GM18511 (cell line): ENCODE results near the gene ZNF236.
A peak's percentile ranks its signal among the peaks of the same experiment; 100 is the strongest.
"Not testable (repeated sequence)": the region's sequence is repeated elsewhere in the genome, so short reads cannot be mapped to it uniquely, and the experiment has no call there.

ENCODE experiments used
- ATAC-seq: cut with Tn5 transposase; IDR thresholded peaks from one replicate; pipeline ENCODE4 v1.9.1; 2021; ENCODE audit warnings: mild to moderate bottlenecking, moderate library complexity; ENCODE audit not compliant: unreplicated experiment

Gene ZNF236

GRCh38 chr18:76822506-76823160, at the start of gene ZNF236:
Gene ZNF236 (plus strand): TSS chr18:76822557. CDS start chr18:76822608, 51 bp downstream.
- ATAC-seq, result peak; percentile 49

DNA sequence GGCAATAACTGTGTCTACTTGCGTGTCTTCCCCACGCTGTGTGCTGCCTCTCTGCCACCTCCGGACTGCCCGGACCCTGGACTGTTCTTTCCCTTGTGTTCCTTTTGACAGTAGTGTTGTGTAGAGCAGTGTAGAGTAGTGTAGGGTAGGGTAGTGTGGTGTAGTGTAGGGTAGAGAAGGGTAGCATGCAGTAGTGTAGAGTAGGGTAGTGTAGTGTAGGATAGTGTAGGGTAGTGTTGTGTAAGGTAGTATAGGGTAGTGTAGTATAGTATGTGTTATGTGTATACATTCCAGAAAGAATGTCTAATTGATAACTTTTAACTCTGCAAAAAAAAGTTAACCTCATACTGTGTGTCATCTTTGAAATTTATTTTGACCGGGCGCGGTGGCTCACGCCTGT, 49.7 kb upstream of the ZNF236 start:
- no peak for ATAC-seq

DNA sequence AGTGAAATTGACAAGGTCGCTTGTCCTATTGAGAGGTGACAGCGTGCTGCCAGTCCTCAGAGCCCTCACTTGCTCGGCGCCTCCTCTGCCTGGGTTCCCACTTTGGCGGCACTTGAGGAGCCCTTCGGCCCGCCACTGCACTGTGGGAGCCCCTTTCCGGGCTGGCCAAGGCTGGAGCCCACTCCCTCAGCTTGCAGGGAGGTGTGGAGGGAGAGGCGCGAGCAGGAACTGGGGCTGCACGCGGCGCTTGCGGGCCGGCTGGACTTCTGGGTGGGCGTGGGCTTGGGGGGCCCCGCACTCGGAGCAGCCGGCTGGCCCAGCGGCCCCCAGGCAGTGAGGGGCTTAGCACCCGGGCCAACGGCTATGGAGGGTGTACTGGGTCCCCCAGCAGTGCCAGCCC, 45.3 kb upstream of the ZNF236 start:
- ATAC-seq, result not testable (repeated sequence)

DNA sequence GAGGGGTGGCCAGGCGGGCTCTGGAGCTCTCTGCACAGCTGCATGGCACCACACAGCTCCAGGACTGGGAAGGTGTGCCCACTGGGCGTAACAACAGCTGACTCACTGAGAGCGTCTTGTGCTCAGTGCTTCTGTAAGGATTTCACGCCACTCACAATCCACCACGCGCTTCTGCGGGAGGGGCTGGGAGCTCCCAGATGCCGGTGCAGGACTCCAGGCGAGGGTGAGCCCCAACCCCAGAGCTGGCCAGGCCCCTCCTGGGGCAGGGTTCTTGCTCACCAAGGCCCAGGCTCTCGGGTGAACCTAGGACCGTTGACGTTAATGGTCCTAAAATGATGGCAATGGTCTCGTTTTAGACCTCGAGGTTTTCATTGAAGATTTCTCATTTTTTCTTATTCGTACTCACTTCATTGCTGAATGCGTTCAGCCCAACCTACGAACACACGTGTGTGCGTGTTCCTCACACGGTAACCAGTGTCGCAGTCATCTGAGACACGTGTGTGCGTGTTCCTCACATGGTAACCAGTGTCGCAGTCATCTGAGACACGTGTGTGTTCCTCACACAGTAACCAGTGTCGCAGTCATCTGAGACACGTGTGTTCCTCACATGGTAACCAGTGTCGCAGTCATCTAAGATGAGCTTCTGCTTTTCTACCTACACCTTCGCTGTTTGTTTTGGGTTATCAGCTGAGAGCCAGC, 38.4 kb upstream of the ZNF236 start:
- ATAC-seq, result no peak

DNA sequence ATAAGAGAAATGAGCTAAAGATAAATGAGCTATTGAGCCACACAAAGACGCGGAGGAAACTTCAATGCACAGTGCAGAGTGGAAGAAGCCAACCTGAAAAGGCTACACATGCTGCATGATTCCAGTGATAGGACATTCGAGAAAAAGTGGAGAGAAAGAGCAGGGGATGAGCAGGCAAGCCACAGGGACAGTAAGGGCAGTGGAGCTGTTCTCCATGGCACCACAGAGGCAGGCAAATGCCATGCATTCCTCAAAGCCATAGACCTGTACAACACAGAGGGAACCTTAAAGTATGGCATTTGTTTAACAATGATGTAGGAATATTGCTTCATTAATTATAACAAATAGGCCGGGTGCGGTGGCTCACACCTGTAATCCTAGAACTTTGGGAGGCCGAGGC, 36.5 kb upstream of the ZNF236 start:
- ATAC-seq, result no peak

DNA sequence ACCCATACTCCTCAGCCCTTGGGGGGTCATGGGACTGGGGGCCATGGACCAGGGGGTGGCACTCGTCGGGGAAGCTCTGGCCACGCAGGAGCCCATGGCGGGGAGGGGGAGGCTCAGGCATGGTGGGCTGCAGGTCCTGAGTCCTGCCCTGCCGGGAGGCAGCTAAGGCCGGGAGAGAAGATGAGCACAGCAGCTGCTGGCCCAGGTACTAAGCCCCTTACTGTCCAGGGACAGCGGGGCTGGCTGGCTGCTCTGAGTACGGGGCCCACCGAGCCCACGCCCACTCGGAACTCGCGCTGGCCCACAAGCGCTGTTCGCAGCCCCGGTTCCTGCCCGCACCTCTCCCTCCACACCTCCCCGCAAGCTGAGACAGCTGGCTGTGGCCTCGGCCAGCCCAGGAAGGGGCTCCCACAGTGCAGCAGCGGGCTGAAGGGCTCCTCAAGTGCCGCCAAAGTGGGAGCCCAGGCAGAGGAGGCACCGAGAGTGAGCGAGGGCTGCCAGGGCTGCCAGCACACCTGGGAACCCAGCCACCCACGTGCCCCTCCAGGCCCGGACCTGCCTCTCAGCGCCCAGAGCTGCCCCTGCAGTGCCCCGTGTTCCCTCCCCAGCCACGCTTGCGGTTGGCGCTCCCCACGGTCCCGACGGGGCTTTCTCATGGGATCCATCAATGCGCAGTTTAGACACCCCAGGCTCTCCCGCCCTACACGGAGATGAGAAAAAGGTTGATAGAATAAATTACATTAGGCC, 33.6 kb upstream of the ZNF236 start:
- no peak for ATAC-seq

DNA sequence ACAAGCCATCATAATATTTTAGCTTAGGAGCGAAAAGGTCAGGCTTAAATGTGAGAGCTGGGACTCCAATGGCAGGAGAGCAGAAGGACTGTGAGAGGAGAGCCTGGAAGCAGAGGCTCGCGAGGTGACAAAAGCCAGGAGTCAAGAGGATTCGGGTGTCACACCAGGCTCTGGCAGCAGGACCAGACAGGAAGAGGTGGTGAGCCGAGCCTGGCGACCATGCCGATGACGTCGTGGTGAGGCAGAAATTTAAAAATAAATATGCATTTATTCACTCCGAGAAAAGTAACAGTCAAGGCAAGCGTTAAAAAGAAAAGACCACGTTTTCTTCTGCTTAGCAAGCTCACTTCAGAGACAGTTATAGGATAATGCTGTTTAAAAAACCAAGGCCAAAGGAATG, 31.3 kb upstream of the ZNF236 start:
- no peak for ATAC-seq

DNA sequence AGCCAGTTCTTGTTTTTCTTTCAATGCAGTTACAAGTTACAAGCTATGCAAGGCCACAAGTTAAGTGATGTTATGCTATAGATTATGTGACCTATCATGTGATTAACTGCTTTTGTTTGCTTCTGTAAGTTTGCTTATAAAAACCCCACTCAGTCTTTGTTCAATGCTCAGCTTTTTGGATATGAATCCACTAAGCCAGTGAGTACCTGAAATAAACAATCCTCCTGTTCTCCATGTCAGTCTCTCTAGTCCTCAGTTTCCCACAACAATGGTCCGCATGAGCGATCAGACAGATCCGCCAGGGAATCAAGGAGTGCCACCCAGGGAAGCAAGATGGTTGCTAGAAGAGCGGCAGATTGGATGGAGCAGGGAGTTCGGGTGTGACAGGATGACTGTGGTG, 30.7 kb upstream of the ZNF236 start:
- ATAC-seq, result no peak

GRCh38 chr18:76794326-76794725, 28.0 kb upstream of the ZNF236 start:
- ATAC-seq, result no peak

- peak; percentile 98 for ATAC-seq
Measured at GRCh38 chr18:76801567-76802505, 20.5 kb upstream of the ZNF236 start.

DNA sequence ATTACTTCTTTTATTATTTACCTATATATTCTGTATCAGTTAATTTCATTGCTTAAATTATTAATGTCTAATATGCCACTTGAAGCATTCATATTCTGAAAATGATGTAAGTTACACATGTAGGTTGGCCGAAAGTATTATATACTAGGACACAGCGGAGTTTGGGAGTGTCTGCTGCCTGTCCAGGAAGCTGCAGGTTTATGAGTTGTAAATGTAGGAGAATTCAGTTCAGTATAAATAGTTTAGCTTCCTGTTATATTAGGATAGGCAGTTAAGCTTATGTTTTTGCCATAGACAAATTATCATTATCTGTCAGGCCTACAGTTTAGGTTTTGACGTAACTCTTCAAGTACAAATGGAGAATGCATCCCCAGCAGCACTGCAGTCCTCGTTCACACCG, 18.9 kb upstream of the ZNF236 start:
- peak; percentile 5 for ATAC-seq

- ATAC-seq, result peak; percentile 65
Measured at GRCh38 chr18:76803814-76804213, 18.5 kb upstream of the ZNF236 start.

GRCh38 chr18:76805221-76805620, 17.1 kb upstream of the ZNF236 start:
- ATAC-seq, result no peak

- ATAC-seq, result no peak
Measured at GRCh38 chr18:76806301-76806700, 16.1 kb upstream of the ZNF236 start.

DNA sequence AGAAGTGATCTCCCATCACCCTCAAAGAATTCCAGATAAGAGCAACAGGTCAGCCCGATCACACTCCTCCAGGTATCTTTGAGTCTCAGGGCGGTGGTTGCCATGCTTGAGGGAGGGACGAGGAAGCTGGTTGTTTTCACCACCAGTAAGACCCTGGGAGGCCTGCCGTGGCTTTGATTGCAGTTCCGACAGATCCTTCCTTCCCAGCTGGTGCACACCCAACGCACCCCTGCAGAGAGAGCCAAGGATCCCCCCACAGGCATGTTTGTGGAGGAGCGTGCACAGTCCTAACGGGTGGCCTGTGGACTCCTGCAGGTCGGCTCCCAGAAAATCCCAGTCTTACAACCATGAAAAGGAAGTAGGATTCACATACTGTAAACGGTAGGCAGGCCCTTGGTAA, 13.8 kb upstream of the ZNF236 start:
- no peak for ATAC-seq

- ATAC-seq, result not testable (repeated sequence)
Measured at GRCh38 chr18:76811530-76811929, 10.8 kb upstream of the ZNF236 start.

DNA sequence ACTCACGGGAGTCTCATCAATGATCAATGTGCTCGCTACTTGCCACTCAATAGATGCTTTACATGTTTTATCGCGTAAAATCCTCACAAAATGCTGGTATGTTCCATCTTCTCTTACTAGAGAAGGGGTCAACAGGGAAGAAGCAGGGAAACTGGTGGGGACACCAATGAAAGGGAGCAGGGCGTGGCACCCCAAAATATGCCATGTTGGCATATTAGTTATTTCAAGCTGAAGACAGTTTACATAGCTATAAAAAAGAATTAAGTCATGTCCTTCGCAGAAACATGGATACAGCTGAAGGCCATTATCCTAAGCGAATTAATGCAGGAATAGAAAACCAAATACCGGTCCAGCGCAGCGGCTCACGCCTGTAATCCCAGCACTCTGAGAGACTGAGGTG, 8.1 kb upstream of the ZNF236 start:
- no peak for ATAC-seq

GRCh38 chr18:76816127-76816526, 6.2 kb upstream of the ZNF236 start:
- no peak for ATAC-seq

- ATAC-seq, result no peak
Measured at GRCh38 chr18:76817888-76818611, 4.3 kb upstream of the ZNF236 start.
